NCI-H1092 treated with DMSO at 0.1 percent for 48 hours (cell line): Measurements from ENCODE around the gene UACA.

Experiments
- DNase-seq: peaks from one replicate; lab custom pipeline; 2025; lab: John Stamatoyannopoulos, UW

UACA gene

GRCh38 chr15:70786996-70787395 lies 23.6 kb upstream of the UACA start:
- no peak for DNase-seq

GRCh38 chr15:70783610-70784022 lies 20.3 kb upstream of the UACA start:
- no peak for DNase-seq

GRCh38 chr15:70783041-70783440 lies 19.7 kb upstream of the UACA start:
- no peak for DNase-seq

GRCh38 chr15:70781236-70781635 lies 17.9 kb upstream of the UACA start:
- DNase-seq, result no peak

GRCh38 chr15:70778258-70779076 lies 15.1 kb upstream of the UACA start:
- DNase-seq, result no peak

- no peak for DNase-seq
Measured at GRCh38 chr15:70777170-70777926, 14.0 kb upstream of the UACA start.

GRCh38 chr15:70775160-70775559 lies 11.8 kb upstream of the UACA start:
- DNase-seq, result no peak

- DNase-seq, result no peak
Measured at GRCh38 chr15:70772402-70772801, 9.0 kb upstream of the UACA start.

- DNase-seq, result no peak
Measured at GRCh38 chr15:70770863-70771262, 7.5 kb upstream of the UACA start.

- no peak for DNase-seq
Measured at GRCh38 chr15:70768257-70768883, 5.0 kb upstream of the UACA start.

- DNase-seq, result no peak
Measured at GRCh38 chr15:70767667-70768066, 4.3 kb upstream of the UACA start.

GRCh38 chr15:70766597-70766996 lies 3.2 kb upstream of the UACA start:
- DNase-seq, result no peak

- no peak for DNase-seq
Measured at GRCh38 chr15:70765504-70766281, 2.3 kb upstream of the UACA start.

- no peak for DNase-seq
Measured at GRCh38 chr15:70763950-70764730, 782 bp upstream of the UACA start.

GRCh38 chr15:70762469-70763119 lies 764 bp downstream of the UACA start:
- no peak for DNase-seq

GRCh38 chr15:70761931-70762468 lies 1.4 kb downstream of the UACA start:
- no peak for DNase-seq

GRCh38 chr15:70761046-70761445 lies 2.3 kb downstream of the UACA start:
- DNase-seq, result no peak

- no peak for DNase-seq
Measured at GRCh38 chr15:70758790-70759462, 4.4 kb downstream of the UACA start.

- no peak for DNase-seq
Measured at GRCh38 chr15:70757627-70758026, 5.7 kb downstream of the UACA start.

GRCh38 chr15:70754862-70755261 lies 8.5 kb downstream of the UACA start:
- DNase-seq, result no peak
